Measurements from ENCODE around the gene FNIP2.

DNA sequence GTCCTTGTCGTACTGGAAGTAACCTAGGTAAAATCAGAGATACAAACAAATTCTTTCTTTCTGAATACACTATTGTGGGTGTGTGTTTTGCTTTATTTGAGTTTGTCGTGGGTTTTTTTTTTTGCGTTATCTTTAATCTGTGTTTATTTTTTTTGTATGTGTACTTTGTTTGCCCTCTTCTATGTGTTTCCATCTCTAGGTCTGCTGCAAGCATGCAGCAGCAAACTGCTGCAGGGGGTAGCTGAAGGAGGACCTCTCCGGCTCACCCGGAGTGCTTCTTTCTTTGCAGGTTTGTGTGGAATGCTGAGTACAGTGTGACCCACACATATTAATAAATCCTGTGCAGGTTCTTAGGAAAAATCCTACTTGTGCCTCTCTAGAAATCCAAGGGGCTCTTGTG lies 64.8 kb downstream of the FNIP2 start:
- no peak for TF ChIP-seq POLR2A (IDR thresholded peaks at IDR 0.05)
- TF ChIP-seq, protein P1, sequence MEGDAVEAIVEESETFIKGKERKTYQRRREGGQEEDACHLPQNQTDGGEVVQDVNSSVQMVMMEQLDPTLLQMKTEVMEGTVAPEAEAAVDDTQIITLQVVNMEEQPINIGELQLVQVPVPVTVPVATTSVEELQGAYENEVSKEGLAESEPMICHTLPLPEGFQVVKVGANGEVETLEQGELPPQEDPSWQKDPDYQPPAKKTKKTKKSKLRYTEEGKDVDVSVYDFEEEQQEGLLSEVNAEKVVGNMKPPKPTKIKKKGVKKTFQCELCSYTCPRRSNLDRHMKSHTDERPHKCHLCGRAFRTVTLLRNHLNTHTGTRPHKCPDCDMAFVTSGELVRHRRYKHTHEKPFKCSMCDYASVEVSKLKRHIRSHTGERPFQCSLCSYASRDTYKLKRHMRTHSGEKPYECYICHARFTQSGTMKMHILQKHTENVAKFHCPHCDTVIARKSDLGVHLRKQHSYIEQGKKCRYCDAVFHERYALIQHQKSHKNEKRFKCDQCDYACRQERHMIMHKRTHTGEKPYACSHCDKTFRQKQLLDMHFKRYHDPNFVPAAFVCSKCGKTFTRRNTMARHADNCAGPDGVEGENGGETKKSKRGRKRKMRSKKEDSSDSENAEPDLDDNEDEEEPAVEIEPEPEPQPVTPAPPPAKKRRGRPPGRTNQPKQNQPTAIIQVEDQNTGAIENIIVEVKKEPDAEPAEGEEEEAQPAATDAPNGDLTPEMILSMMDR (IDR thresholded peaks at IDR 0.05): no peak

Measured in heart left ventricle (tissue), 13 donors.